UCSD-AML1 (cell line): ENCODE results near the gene FOXL2.

Experiments
- DNase-seq: peaks from one replicate; lab custom pipeline; 2025; ENCODE audit not compliant: unreplicated experiment; lab: John Stamatoyannopoulos, UW

FOXL2 gene

GRCh38 chr3:138898708-138899107 is 48.2 kb downstream of the FOXL2 start:
- no peak for DNase-seq

GRCh38 chr3:138898301-138898700 is 48.6 kb downstream of the FOXL2 start:
- no peak for DNase-seq
